Neural progenitor cell (in vitro differentiated cells): Measurements from ENCODE around the gene PKNOX2. TPM values are rescaled to one million over a fixed set of nuclear protein-coding genes. Genes with fewer than 3 reads are reported as not detected.

Source experiments
- DNase-seq: peaks from one replicate; pipeline ENCODE4 v3.0.0-alpha.2; 2016; ENCODE audit warnings: low spot score
- H2AFZ ChIP-seq: fragments of 200-600 bp; sonication (generic); replicated peaks from 2 replicates; pipeline ENCODE4 v1.6.1; 2016; ENCODE audit warnings: antibody characterized with exemption
- H3F3A ChIP-seq: fragments of 200-600 bp; sonication (generic); 2 replicates; pipeline ENCODE4 v1.6.1; 2016; ENCODE audit warnings: antibody characterized with exemption, low read depth
- H3K27ac ChIP-seq: fragments of 200-600 bp; sonication (generic); 2 replicates; pipeline ENCODE4 v1.5.1; 2016; ENCODE audit warnings: mild to moderate bottlenecking
- H3K27me3 ChIP-seq: fragments of 200-600 bp; sonication (generic); 2 replicates; pipeline ENCODE4 v1.6.1; 2016; ENCODE audit warnings: mild to moderate bottlenecking, moderate library complexity
- H3K36me3 ChIP-seq: fragments of 200-600 bp; sonication (generic); 2 replicates; pipeline ENCODE4 v1.5.1; 2016
- H3K4me1 ChIP-seq: fragments of 200-600 bp; sonication (generic); 2 replicates; pipeline ENCODE4 v1.6.1; 2016; ENCODE audit warnings: mixed run types
- H3K4me2 ChIP-seq: fragments of 200-600 bp; sonication (generic); 2 replicates; pipeline ENCODE4 v1.6.1; 2016
- H3K4me3 ChIP-seq: fragments of 200-600 bp; sonication (generic); 2 replicates; pipeline ENCODE4 v1.5.1; 2016
- H3K79me2 ChIP-seq: fragments of 200-600 bp; sonication (generic); 2 replicates; pipeline ENCODE4 v1.6.1; 2016; ENCODE audit warnings: low read depth
- H3K9ac ChIP-seq: fragments of 200-600 bp; sonication (generic); 2 replicates; pipeline ENCODE4 v1.6.1; 2016
- H3K9me3 ChIP-seq: fragments of 200-600 bp; sonication (generic); 2 replicates; pipeline ENCODE4 v1.5.1; 2016; ENCODE audit warnings: low read depth
- H4K20me1 ChIP-seq: fragments of 200-600 bp; sonication (generic); 2 replicates; pipeline ENCODE4 v1.6.1; 2016; ENCODE audit warnings: low read depth
- H3K27ac Mint-ChIP-seq: 3 replicates; pipeline ENCODE4 v1.8.0; 2021; ENCODE audit warnings: mixed read lengths
- H3K27me3 Mint-ChIP-seq: 2 replicates; pipeline ENCODE4 v1.8.0; 2022; ENCODE audit warnings: low read depth, mild to moderate bottlenecking, inconsistent platforms, moderate library complexity, mixed read lengths; ENCODE audit not compliant: insufficient read depth
- H3K36me3 Mint-ChIP-seq: 3 replicates; pipeline ENCODE4 v1.8.0; 2021; ENCODE audit warnings: mixed read lengths
- H3K4me1 Mint-ChIP-seq: 3 replicates; pipeline ENCODE4 v1.8.0; 2021; ENCODE audit warnings: mixed read lengths
- H3K4me3 Mint-ChIP-seq: 3 replicates; pipeline ENCODE4 v1.8.0; 2021; ENCODE audit warnings: mild to moderate bottlenecking, moderate library complexity, mixed read lengths
- H3K9me3 Mint-ChIP-seq: 3 replicates; pipeline ENCODE4 v1.8.0; 2020; ENCODE audit warnings: mixed read lengths
- CTCF ChIP-seq: fragments of 200-600 bp; sonication (generic); IDR thresholded peaks from 2 replicates; pipeline ENCODE4 v1.5.1; 2017; ENCODE audit warnings: antibody characterized with exemption, mild to moderate bottlenecking
- EZH2 ChIP-seq: fragments of 200-600 bp; sonication (generic); IDR thresholded peaks from 2 replicates; pipeline ENCODE4 v1.6.1; 2017; ENCODE audit warnings: antibody characterized with exemption, mild to moderate bottlenecking, moderate library complexity
- EZH2phosphoT487 ChIP-seq: fragments of 200-600 bp; sonication (generic); IDR thresholded peaks from 2 replicates; pipeline ENCODE4 v1.6.1; 2017; ENCODE audit warnings: antibody characterized with exemption
- total RNA-seq: library from RNA; depleted of rRNA; stranded (reverse); fragments of >200 nt; gene quantifications from 2 replicates; pipeline ENCODE4 v1.2.3, GENCODE V29; 2015; ENCODE audit warnings: low replicate concordance

PKNOX2 gene
- total RNA-seq, 1 donor from 2014 or later = 4.3 TPM

- Mint-ChIP-seq H3K4me1 (peaks cover 7% of the 10 kb centered on the region), H3K27ac (no peak overlapping the region), H3K36me3 (peaks cover 12% of the 10 kb centered on the region), H3K4me3 (no peak overlapping the region), H3K9me3 (no peaks in the 10 kb centered on the region), H3K27me3 (no peaks in the 10 kb centered on the region)
- no peaks in the 10 kb centered on the region for H3K27me3 ChIP-seq
- H3F3A ChIP-seq = peaks cover 10% of the 10 kb centered on the region
- no peak overlapping the region for H3K4me2 ChIP-seq
- no peak overlapping the region for H3K9ac ChIP-seq
- no peak overlapping the region for H3K27ac ChIP-seq
- no peaks in the 10 kb centered on the region for H3K36me3 ChIP-seq
- H4K20me1 ChIP-seq = no peaks in the 10 kb centered on the region
- no peaks in the 10 kb centered on the region for H3K79me2 ChIP-seq
- no peaks in the 10 kb centered on the region for H3K9me3 ChIP-seq
- DNase-seq = no peak
- H3K4me3 ChIP-seq = no peak overlapping the region
- TF ChIP-seq EZH2 (no peak), CTCF (peak; percentile 57)
- H3K4me1 ChIP-seq = peaks cover 12% of the 10 kb centered on the region
- no peak overlapping the region for H2AFZ ChIP-seq
Observed at GRCh38 chr11:125423247-125423849, 258.8 kb downstream of the PKNOX2 start.

GRCh38 chr11:125425601-125426000 is 261.1 kb downstream of the PKNOX2 start:
- no peaks in the 10 kb centered on the region for H4K20me1 ChIP-seq
- H3K4me1 Mint-ChIP-seq = no peaks in the 10 kb centered on the region
- TF ChIP-seq CTCF = no peak
- TF ChIP-seq EZH2phosphoT487 = no peak
- TF ChIP-seq EZH2 = no peak
- H3K4me3 ChIP-seq = no peak overlapping the region
- H2AFZ ChIP-seq = no peak overlapping the region
- H3K4me2 ChIP-seq = no peak overlapping the region
- H3K9ac ChIP-seq = no peak overlapping the region
- H3K79me2 ChIP-seq = no peaks in the 10 kb centered on the region
- H3K36me3 Mint-ChIP-seq = peaks cover 13% of the 10 kb centered on the region
- H3K4me3 Mint-ChIP-seq = no peak overlapping the region
- DNase-seq = no peak
- H3K9me3 ChIP-seq = no peaks in the 10 kb centered on the region
- no peak overlapping the region for H3K27ac Mint-ChIP-seq
- no peaks in the 10 kb centered on the region for H3K4me1 ChIP-seq
- H3K9me3 Mint-ChIP-seq = no peaks in the 10 kb centered on the region
- H3F3A ChIP-seq = no peaks in the 10 kb centered on the region
- no peak overlapping the region for H3K27ac ChIP-seq
- H3K27me3 Mint-ChIP-seq = no peaks in the 10 kb centered on the region
- no peaks in the 10 kb centered on the region for H3K27me3 ChIP-seq
- H3K36me3 ChIP-seq = no peaks in the 10 kb centered on the region

GRCh38 chr11:125426818-125427528 is 262.4 kb downstream of the PKNOX2 start:
- Histone ChIP-seq H3K27me3 (no peaks in the 10 kb centered on the region), H3K27ac (no peak overlapping the region), H3K9me3 (no peaks in the 10 kb centered on the region), H3K36me3 (no peaks in the 10 kb centered on the region), H3K79me2 (no peaks in the 10 kb centered on the region), H3K4me2 (no peak overlapping the region), H3K9ac (no peak overlapping the region), H2AFZ (no peak overlapping the region), H3F3A (no peaks in the 10 kb centered on the region), H3K4me1 (no peaks in the 10 kb centered on the region), H4K20me1 (no peaks in the 10 kb centered on the region), H3K4me3 (no peak overlapping the region)
- no peak for DNase-seq
- Mint-ChIP-seq H3K27ac (no peak overlapping the region), H3K9me3 (no peaks in the 10 kb centered on the region), H3K36me3 (peaks cover 12% of the 10 kb centered on the region), H3K27me3 (no peaks in the 10 kb centered on the region), H3K4me1 (no peaks in the 10 kb centered on the region), H3K4me3 (no peak overlapping the region)
- no peak for TF ChIP-seq EZH2phosphoT487
- TF ChIP-seq EZH2 = no peak
- peak; percentile 17 for TF ChIP-seq CTCF
